HEK293 (cell line): ENCODE measurements around the gene FSTL4.

Experiments
- CTCF ChIA-PET: fragments of 350-600 bp; formaldehyde crosslinking; extraction: SDS; loops from one replicate; lab custom pipeline; 2021; ENCODE audit warnings: antibody characterized with exemption; lab: Yijun Ruan, JAX
- POLR2A ChIA-PET: fragments of 300-600 bp; formaldehyde crosslinking; extraction: SDS; loops from one replicate; lab custom pipeline; 2020; ENCODE audit warnings: antibody characterized with exemption, inconsistent platforms; lab: Yijun Ruan, JAX
- H3K27ac ChIP-seq: fragments of 200-500 bp; sonication (Bioruptor generic); 2 replicates; pipeline ENCODE4 v1.5.1; 2014; ENCODE audit warnings: low read depth, low read length, control low read depth, inconsistent platforms; ENCODE audit errors: extremely low read depth
- H3K36me3 ChIP-seq, 2 experiments: fragments of 200-500 bp in 1 of 2; sonication (Bioruptor generic) in 1 of 2; 1 replicate in 1 of 2; 2 replicates in 1 of 2; pipeline ENCODE4 v1.5.1; 2014 to 2017; ENCODE audit warnings: inconsistent platforms in 2 of 2, low read length in 2 of 2; ENCODE audit not compliant: control insufficient read depth in 2 of 2, insufficient read depth in 1 of 2
- H3K4me1 ChIP-seq: fragments of 200-500 bp; sonication (Bioruptor generic); 2 replicates; pipeline ENCODE4 v1.5.1; 2014; ENCODE audit warnings: mild to moderate bottlenecking, low read length, inconsistent platforms; ENCODE audit not compliant: control insufficient read depth, insufficient read depth
- H3K4me3 ChIP-seq: 2 replicates; pipeline ENCODE4 v1.5.1; 2011; ENCODE audit warnings: low read depth, mild to moderate bottlenecking, control low read depth, low read length, moderate library complexity
- H3K9me3 ChIP-seq: fragments of 200-500 bp; sonication (Bioruptor generic); 2 replicates; pipeline ENCODE4 v1.5.1; 2014; ENCODE audit warnings: low read depth, low read length, inconsistent platforms; ENCODE audit not compliant: control insufficient read depth, insufficient read depth
- BCL11A ChIP-seq: fragments of 450-650 bp; formaldehyde crosslinking; IDR thresholded peaks from 2 replicates; pipeline ENCODE4 v1.5.1; 2016; ENCODE audit warnings: low read depth, missing biosample characterization, missing genetic modification characterization
- KLF16 ChIP-seq: fragments of 450-650 bp; formaldehyde crosslinking; IDR thresholded peaks from 2 replicates; pipeline ENCODE4 v1.5.1; 2017; ENCODE audit warnings: missing biosample characterization, missing genetic modification characterization
- PRDM1 ChIP-seq: fragments of 450-650 bp; formaldehyde crosslinking; IDR thresholded peaks from 2 replicates; pipeline ENCODE4; 2016; ENCODE audit warnings: missing biosample characterization, missing genetic modification characterization
- SCRT1 ChIP-seq: fragments of 450-650 bp; formaldehyde crosslinking; IDR thresholded peaks from 2 replicates; pipeline ENCODE4 v1.5.1; 2016; ENCODE audit warnings: missing biosample characterization, missing genetic modification characterization, borderline replicate concordance
- SCRT2 ChIP-seq: fragments of 450-650 bp; formaldehyde crosslinking; IDR thresholded peaks from 2 replicates; pipeline ENCODE4 v1.5.1; 2016; ENCODE audit warnings: missing biosample characterization, missing genetic modification characterization
- ZEB2 ChIP-seq: fragments of 450-650 bp; formaldehyde crosslinking; IDR thresholded peaks from 2 replicates; pipeline ENCODE4 v1.5.1; 2016; ENCODE audit warnings: missing biosample characterization, missing genetic modification characterization
- ZFP41 ChIP-seq: fragments of 450-650 bp; formaldehyde crosslinking; IDR thresholded peaks from 2 replicates; pipeline ENCODE4 v1.5.1; 2016; ENCODE audit warnings: missing biosample characterization, missing genetic modification characterization, borderline replicate concordance
- ZNF214 ChIP-seq: fragments of 450-650 bp; formaldehyde crosslinking; IDR thresholded peaks from 2 replicates; pipeline ENCODE4 v1.5.1; 2017; ENCODE audit warnings: missing biosample characterization, mild to moderate bottlenecking, missing genetic modification characterization, borderline replicate concordance
- ZNF23 ChIP-seq: fragments of 450-650 bp; formaldehyde crosslinking; IDR thresholded peaks from 2 replicates; pipeline ENCODE4 v1.5.1; 2016; ENCODE audit warnings: missing biosample characterization, missing genetic modification characterization, borderline replicate concordance
- ZNF366 ChIP-seq: fragments of 450-650 bp; formaldehyde crosslinking; conservative IDR thresholded peaks from 2 replicates; pipeline ENCODE4 v1.5.1; 2016; ENCODE audit warnings: missing biosample characterization, missing genetic modification characterization
- ZNF433 ChIP-seq: fragments of 450-650 bp; formaldehyde crosslinking; IDR thresholded peaks from 2 replicates; pipeline ENCODE4 v1.5.1; 2016; ENCODE audit warnings: missing biosample characterization, missing genetic modification characterization, low read depth
- ZNF473 ChIP-seq: fragments of 450-650 bp; formaldehyde crosslinking; IDR thresholded peaks from 2 replicates; pipeline ENCODE4 v1.5.1; 2017; ENCODE audit warnings: missing biosample characterization, missing genetic modification characterization
- ZNF561 ChIP-seq: fragments of 450-650 bp; IDR thresholded peaks from 2 replicates; pipeline ENCODE4 v1.5.1; 2018; ENCODE audit warnings: missing biosample characterization, missing genetic modification characterization, borderline replicate concordance
- ZNF670 ChIP-seq: fragments of 450-650 bp; formaldehyde crosslinking; IDR thresholded peaks from 2 replicates; pipeline ENCODE4 v1.5.1; 2016; ENCODE audit warnings: missing biosample characterization, missing genetic modification characterization, low read depth
- ZNF76 ChIP-seq: fragments of 450-650 bp; formaldehyde crosslinking; IDR thresholded peaks from 2 replicates; pipeline ENCODE4; 2016; ENCODE audit warnings: low read depth, missing biosample characterization, missing genetic modification characterization, borderline replicate concordance
- ZNF830 ChIP-seq: fragments of 450-650 bp; IDR thresholded peaks from 2 replicates; pipeline ENCODE4 v1.5.0; 2018; ENCODE audit warnings: missing biosample characterization, missing genetic modification characterization, low read depth, mild to moderate bottlenecking, moderate library complexity
- ZSCAN23 ChIP-seq: fragments of 450-650 bp; formaldehyde crosslinking; IDR thresholded peaks from 2 replicates; pipeline ENCODE4 v1.5.1; 2016; ENCODE audit warnings: missing biosample characterization, missing genetic modification characterization
- TF ChIP-seq, protein P1 (sequence below): fragments of 450-650 bp; IDR thresholded peaks from 2 replicates; pipeline ENCODE4 v1.5.1; 2018; ENCODE audit warnings: missing biosample characterization, missing genetic modification characterization

Gene FSTL4

DNA sequence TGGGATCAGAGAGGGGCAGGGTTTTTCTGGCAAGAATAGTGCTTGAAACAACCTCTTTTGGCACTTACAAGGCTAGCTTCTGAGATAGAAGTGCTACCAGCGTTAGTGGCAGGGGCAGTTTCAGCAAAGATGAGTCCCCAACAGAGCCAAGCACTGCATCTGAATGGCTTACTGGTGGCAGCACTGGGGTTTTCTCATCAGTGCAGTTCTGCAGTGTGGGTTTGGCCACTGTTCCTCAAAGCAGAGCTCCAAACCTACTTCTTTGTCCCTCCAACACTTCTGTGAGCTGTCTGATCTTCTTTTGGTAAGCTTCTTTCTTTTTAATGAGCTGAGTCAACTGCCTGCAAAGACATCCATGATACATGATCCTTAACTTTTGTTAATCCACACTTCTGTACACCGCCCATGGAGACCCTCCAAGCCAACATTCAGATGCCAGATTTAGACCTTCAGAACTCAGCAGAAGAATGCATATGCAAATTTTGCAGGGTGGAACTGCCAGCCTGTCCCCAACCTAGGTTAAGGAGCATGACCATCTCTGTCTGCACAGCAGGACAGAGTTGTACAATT lies 29.9 kb upstream of the FSTL4 start (continued):
- TF ChIP-seq ZNF830, result no peak
- no peak for TF ChIP-seq ZNF23 (tag by site-specific recombination)
- TF ChIP-seq ZNF214, result no peak
- TF ChIP-seq ZSCAN23 (tag by site-specific recombination), result no peak
- TF ChIP-seq, all 188 proteins: peak for 0

DNA sequence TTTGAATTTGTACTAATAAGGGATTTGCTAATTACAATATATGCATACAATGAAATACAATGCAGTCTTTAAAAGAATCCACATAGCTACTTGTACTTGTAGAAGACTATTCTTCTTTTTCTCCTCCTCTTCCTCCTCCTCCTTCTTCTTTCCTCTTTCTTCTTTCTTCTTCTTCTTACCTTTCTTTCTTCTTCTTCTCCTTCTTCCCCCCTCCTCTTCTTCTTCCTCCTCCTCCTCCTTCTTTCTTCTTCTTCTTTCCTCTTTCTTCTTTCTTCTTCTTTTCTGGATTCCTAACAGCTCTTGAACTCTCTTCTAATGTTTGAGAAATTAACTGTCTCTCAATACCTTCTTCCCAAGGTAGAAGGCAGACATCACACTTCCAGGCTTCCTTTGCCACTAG lies 29.3 kb upstream of the FSTL4 start:
- Histone ChIP-seq H3K27ac (no peak overlapping the region), H3K4me1 (no peaks in the 10 kb centered on the region), H3K4me3 (no peak overlapping the region), H3K36me3 (no peaks in the 10 kb centered on the region), H3K9me3 (no peaks in the 10 kb centered on the region)
- POLR2A ChIA-PET, result no interaction called here
- TF ChIP-seq, protein P1, sequence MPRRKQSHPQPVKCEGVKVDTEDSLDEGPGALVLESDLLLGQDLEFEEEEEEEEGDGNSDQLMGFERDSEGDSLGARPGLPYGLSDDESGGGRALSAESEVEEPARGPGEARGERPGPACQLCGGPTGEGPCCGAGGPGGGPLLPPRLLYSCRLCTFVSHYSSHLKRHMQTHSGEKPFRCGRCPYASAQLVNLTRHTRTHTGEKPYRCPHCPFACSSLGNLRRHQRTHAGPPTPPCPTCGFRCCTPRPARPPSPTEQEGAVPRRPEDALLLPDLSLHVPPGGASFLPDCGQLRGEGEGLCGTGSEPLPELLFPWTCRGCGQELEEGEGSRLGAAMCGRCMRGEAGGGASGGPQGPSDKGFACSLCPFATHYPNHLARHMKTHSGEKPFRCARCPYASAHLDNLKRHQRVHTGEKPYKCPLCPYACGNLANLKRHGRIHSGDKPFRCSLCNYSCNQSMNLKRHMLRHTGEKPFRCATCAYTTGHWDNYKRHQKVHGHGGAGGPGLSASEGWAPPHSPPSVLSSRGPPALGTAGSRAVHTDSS, result peak; percentile 64; the same call in 1 of the 2 replicates
- peak; percentile 50; the same call in 1 of the 2 replicates for TF ChIP-seq ZNF366 (tag by site-specific recombination)
- no peak for TF ChIP-seq PRDM1 (tag by site-specific recombination)
- no peak for TF ChIP-seq ZNF433 (tag by site-specific recombination)
- CTCF ChIA-PET, result no interaction called here

DNA sequence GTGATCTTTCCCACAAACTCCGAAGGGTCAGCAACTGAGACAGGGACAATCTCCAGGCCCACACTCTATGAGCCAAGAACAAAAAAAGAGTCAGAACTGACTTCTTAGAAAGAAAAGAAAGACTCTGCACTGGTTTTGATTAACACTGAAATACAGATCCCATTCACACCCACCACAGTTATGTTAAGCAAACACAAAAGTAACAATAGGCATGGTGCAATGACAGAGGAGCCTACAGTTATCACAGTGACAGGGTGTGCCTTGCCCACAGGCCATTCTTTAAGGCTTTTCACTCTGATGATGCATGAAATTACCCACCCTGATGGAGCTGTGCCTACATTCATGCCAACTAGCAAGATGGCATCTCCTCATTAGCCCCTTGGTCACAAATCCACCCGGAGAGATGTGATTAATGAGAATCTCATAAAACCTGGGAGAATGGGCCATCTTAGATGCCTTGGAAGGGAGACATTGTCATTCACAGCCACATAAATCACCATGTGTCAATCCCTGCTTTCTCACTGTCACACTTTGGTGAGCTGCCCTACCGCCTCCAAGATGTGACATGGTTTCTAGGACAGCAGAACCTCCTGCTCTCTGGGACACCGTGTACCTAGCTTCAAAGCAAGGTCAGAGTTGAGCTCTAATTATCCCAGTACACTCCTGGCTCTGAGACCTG lies 27.6 kb upstream of the FSTL4 start:
- Histone ChIP-seq H3K4me1 (no peaks in the 10 kb centered on the region), H3K27ac (no peak overlapping the region), H3K36me3 (no peaks in the 10 kb centered on the region), H3K4me3 (no peak overlapping the region), H3K9me3 (no peaks in the 10 kb centered on the region)
- ChIA-PET POLR2A (no interaction called here), CTCF (interaction anchor here (0.6 to 0.8 kb wide), 2 partner anchors 235 to 387 kb away, joined by 3 to 4 read pairs; no protein-coding TSS in a partner anchor)
- TF ChIP-seq ZFP41 (tag by site-specific recombination) (no peak), ZNF473 (tag by site-specific recombination) (no peak), ZNF76 (tag by site-specific recombination) (no peak), ZEB2 (tag by site-specific recombination) (no peak), BCL11A (no peak), ZNF561 (tag by site-specific recombination) (no peak), ZNF670 (no peak), KLF16 (tag by site-specific recombination) (no peak)

DNA sequence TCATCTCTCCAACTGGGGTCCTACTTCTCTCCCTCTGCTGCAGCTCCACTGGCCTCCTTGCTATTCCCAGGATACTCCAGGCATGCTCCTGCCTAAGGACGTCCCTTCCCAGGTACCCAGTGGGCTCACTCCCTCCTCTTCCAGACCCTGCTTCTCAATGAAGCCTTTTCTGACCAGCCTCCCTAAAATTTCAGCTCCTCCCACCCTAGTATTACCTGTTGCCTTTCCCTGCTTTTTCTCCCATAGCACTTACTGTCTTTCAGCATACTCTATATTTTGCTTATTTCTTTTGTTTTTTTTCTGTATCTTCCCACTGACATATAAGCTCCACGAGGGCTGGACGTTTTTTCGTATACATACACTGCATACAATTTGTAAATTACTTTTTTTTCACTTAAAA lies 26.1 kb upstream of the FSTL4 start:
- Histone ChIP-seq H3K27ac (no peak overlapping the region), H3K4me1 (no peaks in the 10 kb centered on the region), H3K36me3 (no peaks in the 10 kb centered on the region), H3K9me3 (no peaks in the 10 kb centered on the region), H3K4me3 (no peak overlapping the region)
- TF ChIP-seq SCRT2 (tag by site-specific recombination), result peak; percentile 71; the same call in 1 of the 2 replicates
- TF ChIP-seq ZNF670, result no peak
- peak; percentile 69; the same call in 1 of the 2 replicates for TF ChIP-seq SCRT1
- POLR2A ChIA-PET, result no interaction called here
- CTCF ChIA-PET, result interaction anchor here (0.7 to 0.9 kb wide), 2 partner anchors 28 to 200 kb away, joined by 3 to 5 read pairs; no protein-coding TSS in a partner anchor
